Lower leg skin (tissue), 3 donors: ENCODE data around the gene RBM33.

ENCODE experiments used
- CTCF ChIP-seq, 3 donors: fragments of 450-650 bp; IDR thresholded peaks; one replicate each; pipeline ENCODE4 v1.5.1; 2016; ENCODE audit warnings: antibody characterized with exemption in 3 of 3, mild to moderate bottlenecking in 3 of 3, moderate library complexity in 2 of 3
- POLR2A ChIP-seq, 2 donors: fragments of 450-650 bp; IDR thresholded peaks; one replicate each; pipeline ENCODE4 v1.6.1; 2016 to 2017; ENCODE audit warnings: antibody characterized with exemption in 2 of 2, mild to moderate bottlenecking in 1 of 2, moderate library complexity in 1 of 2

- TF ChIP-seq CTCF (IDR thresholded peaks at IDR 0.05): no peak
- TF ChIP-seq POLR2A (IDR thresholded peaks at IDR 0.05): no peak
Observed at GRCh38 chr7:155797262-155798250, 153.1 kb downstream of the RBM33 start.
